CD14-positive monocyte (primary cell): ENCODE measurements around the gene CARD19. TPM values are rescaled to one million over a fixed set of nuclear protein-coding genes. Genes with fewer than 3 reads are reported as not detected.

ENCODE experiments used
- DNase-seq, 3 donors: peaks; one replicate each; pipeline ENCODE4 v3.0.0-alpha.2; 2011 to 2022
- H2AFZ ChIP-seq: 2 replicates; pipeline ENCODE4 v1.6.0; 2012; ENCODE audit warnings: mild to moderate bottlenecking, low read depth, low read length, inconsistent platforms; ENCODE audit not compliant: insufficient read depth, poor library complexity, severe bottlenecking
- H3K27ac ChIP-seq, 2 donors: 1 replicate in 1 of 2; 2 replicates in 1 of 2; pipeline ENCODE4 v1.5.1; 2012 to 2013; ENCODE audit warnings: low read length in 2 of 2, control low read depth in 1 of 2, inconsistent platforms in 1 of 2, low read depth in 1 of 2, mild to moderate bottlenecking in 1 of 2
- H3K27me3 ChIP-seq, 2 donors: one replicate each; pipeline versions ENCODE4 v1.6.0 to v1.6.1; 2011 to 2013; ENCODE audit warnings: low read length in 2 of 2; ENCODE audit not compliant: control insufficient read depth in 2 of 2, insufficient read depth in 2 of 2
- H3K36me3 ChIP-seq, 2 donors: replicated peaks in 1 of 2; 1 replicate in 1 of 2; 2 replicates in 1 of 2; pipeline versions ENCODE4 v1.5.1 to v1.6.1; 2012 to 2013; ENCODE audit warnings: low read length in 2 of 2, control low read depth in 1 of 2, inconsistent platforms in 1 of 2, mild to moderate bottlenecking in 1 of 2; ENCODE audit not compliant: insufficient read depth in 2 of 2, control insufficient read depth in 1 of 2
- H3K4me1 ChIP-seq, 2 donors: 1 replicate in 1 of 2; 2 replicates in 1 of 2; pipeline versions ENCODE4 v1.5.1 to v1.6.1; 2012 to 2013; ENCODE audit warnings: low read length in 2 of 2, control low read depth in 1 of 2, inconsistent platforms in 1 of 2, mild to moderate bottlenecking in 1 of 2, moderate library complexity in 1 of 2; ENCODE audit not compliant: insufficient read depth in 2 of 2, control insufficient read depth in 1 of 2
- H3K4me2 ChIP-seq: replicated peaks from 2 replicates; pipeline ENCODE3; 2012; ENCODE audit warnings: low read length, moderate library complexity, mild to moderate bottlenecking; ENCODE audit not compliant: poor library complexity, severe bottlenecking; ENCODE audit errors: extremely low read depth
- H3K4me3 ChIP-seq, 3 experiments: fragments of 200-600 bp in 1 of 3; sonication (generic) in 1 of 3; replicated peaks in 1 of 3; 1 replicate in 2 of 3; 2 replicates in 1 of 3; pipeline ENCODE4 v1.5.1; 2011 to 2013; ENCODE audit warnings: low read length in 3 of 3, mild to moderate bottlenecking in 3 of 3, control low read depth in 2 of 3, low read depth in 2 of 3, inconsistent platforms in 1 of 3, moderate library complexity in 1 of 3
- H3K79me2 ChIP-seq: 2 replicates; pipeline ENCODE4 v1.6.0; 2012; ENCODE audit warnings: mild to moderate bottlenecking, control low read depth, inconsistent platforms, low read length, moderate library complexity; ENCODE audit not compliant: insufficient read depth
- H3K9ac ChIP-seq: 2 replicates; pipeline ENCODE4 v1.6.0; 2017; ENCODE audit warnings: low read length, mild to moderate bottlenecking; ENCODE audit not compliant: insufficient read depth, poor library complexity, severe bottlenecking
- H3K9me3 ChIP-seq, 2 donors: replicated peaks in 1 of 2; 1 replicate in 1 of 2; 2 replicates in 1 of 2; pipeline versions ENCODE4 v1.5.1 to v1.6.1; 2012 to 2013; ENCODE audit warnings: low read length in 2 of 2, control low read depth in 1 of 2; ENCODE audit not compliant: control insufficient read depth in 1 of 2, insufficient read depth in 1 of 2
- H4K20me1 ChIP-seq: 2 replicates; pipeline ENCODE4 v1.6.0; 2012; ENCODE audit warnings: mild to moderate bottlenecking, low read length, control low read depth, moderate library complexity; ENCODE audit not compliant: insufficient read depth
- H3K27ac Mint-ChIP-seq, 7 donors: one replicate each; pipeline ENCODE4 v1.8.0; 2020; ENCODE audit warnings: mild to moderate bottlenecking in 7 of 7, mixed read lengths in 7 of 7, moderate library complexity in 6 of 7, inconsistent platforms in 2 of 7
- H3K27me3 Mint-ChIP-seq, 3 donors: one replicate each; pipeline ENCODE4 v1.8.0; 2021 to 2022; ENCODE audit warnings: low read depth in 3 of 3, mild to moderate bottlenecking in 3 of 3, mixed read lengths in 3 of 3, moderate library complexity in 3 of 3, inconsistent platforms in 1 of 3
- H3K36me3 Mint-ChIP-seq, 2 donors: one replicate each; pipeline ENCODE4 v1.8.0; 2020; ENCODE audit warnings: mixed read lengths in 2 of 2, inconsistent platforms in 1 of 2, mild to moderate bottlenecking in 1 of 2
- H3K4me1 Mint-ChIP-seq: one replicate; pipeline ENCODE4 v1.8.0; 2020; ENCODE audit warnings: mild to moderate bottlenecking, mixed read lengths
- H3K4me3 Mint-ChIP-seq, 2 donors: one replicate each; pipeline ENCODE4 v1.8.0; 2020; ENCODE audit warnings: mild to moderate bottlenecking in 2 of 2, mixed read lengths in 2 of 2, moderate library complexity in 1 of 2
- H3K9me3 Mint-ChIP-seq, 7 donors: one replicate each; pipeline ENCODE4 v1.8.0; 2020 to 2022; ENCODE audit warnings: mixed read lengths in 7 of 7, mild to moderate bottlenecking in 6 of 7, moderate library complexity in 6 of 7, inconsistent platforms in 2 of 7
- CTCF ChIP-seq: fragments of 200-600 bp; IDR thresholded peaks from one replicate; pipeline ENCODE4 v1.8.0; 2022; ENCODE audit warnings: antibody characterized with exemption, mild to moderate bottlenecking
- WGBS: methylation state at CpG from one replicate; pipeline ENCODE4 v1.1.5; 2013; ENCODE audit warnings: missing lambda C conversion rate; ENCODE audit not compliant: insufficient coverage; 5-methylcytosine and 5-hydroxymethylcytosine counted together
- intact Hi-C, 2 donors: fragments of 100-400 bp; cut with micrococcal nuclease; formaldehyde crosslinking; loops; one replicate each; pipeline versions ENCODE4 v1.15.0 to v1.15.1; 2023
- polyA plus RNA-seq, 3 donors: library from polyadenylated mRNA; depleted of rRNA in 1 of 3; unstranded in 2 of 3; stranded (reverse) in 1 of 3; fragments of 300-500 nt in 2 of 3; fragments of >200 nt in 1 of 3; fragmentation: Illumina TruSeq in 2 of 3; gene quantifications; 1 replicate in 2 of 3; 2 replicates in 1 of 3; pipeline ENCODE4 v1.2.3, GENCODE V29; 2012 to 2021

The CARD19 gene
- polyA plus RNA-seq, 3 donors: 130 to 506 (median 137) TPM

GRCh38 chr9:93079371-93079770 lies 16.6 kb upstream of the CARD19 start:
- Histone ChIP-seq H3K4me1 (peaks cover 16 to 19% of the 10 kb centered on the region in 2 donors), H4K20me1 (no peaks in the 10 kb centered on the region), H3K9ac (no peak overlapping the region), H3K9me3 (no peaks in the 10 kb centered on the region), H3K27ac (no peak overlapping the region), H2AFZ (no peak overlapping the region), H3K27me3 (no peaks in the 10 kb centered on the region), H3K36me3 (peaks cover 3 to 50% of the 10 kb centered on the region in 2 donors), H3K79me2 (no peaks in the 10 kb centered on the region), H3K4me2 (no peak overlapping the region), H3K4me3 (no peak overlapping the region)
- Mint-ChIP-seq H3K36me3 (peaks cover 21 to 43% of the 10 kb centered on the region in 2 donors), H3K27ac (peak overlapping the region in 1 of 7 donors; percentile 50), H3K4me3 (no peak overlapping the region), H3K27me3 (peaks cover 0 to 6% (median 0%) of the 10 kb centered on the region in 3 donors), H3K9me3 (no peaks in the 10 kb centered on the region), H3K4me1 (peaks cover 17% of the 10 kb centered on the region)
- 92% methylated on average over 11 of the region's 13 CpGs for WGBS
- DNase-seq: no peak
- intact Hi-C loops: no loop called here
- no peak for TF ChIP-seq CTCF

GRCh38 chr9:93080406-93080805 lies 15.6 kb upstream of the CARD19 start:
- intact Hi-C loops: no loop called here

More at GRCh38 chr9:93080406-93080805, 15.6 kb upstream of the CARD19 start:
- H3K27me3 ChIP-seq: no peaks in the 10 kb centered on the region
- H3K36me3 ChIP-seq: peaks cover 4 to 59% of the 10 kb centered on the region in 2 donors
- no peak overlapping the region for H3K4me2 ChIP-seq
- H3K9me3 ChIP-seq: peaks cover 0 to 1% of the 10 kb centered on the region in 2 donors
- Mint-ChIP-seq H3K27me3 (peaks cover 0 to 6% (median 0%) of the 10 kb centered on the region in 3 donors), H3K4me1 (peaks cover 17% of the 10 kb centered on the region), H3K4me3 (no peak overlapping the region), H3K9me3 (peaks cover under 1 to 2% (median 2%) of the 10 kb centered on the region in 7 donors), H3K36me3 (peaks cover 23 to 44% of the 10 kb centered on the region in 2 donors), H3K27ac (peak overlapping the region in 2 of 7 donors; percentile 30 to 64)
- no peak overlapping the region for H2AFZ ChIP-seq
- no peak overlapping the region for H3K4me3 ChIP-seq
- H3K4me1 ChIP-seq: peaks cover 16 to 19% of the 10 kb centered on the region in 2 donors
- no peaks in the 10 kb centered on the region for H4K20me1 ChIP-seq
- WGBS: 90% methylated on average over 7 of the region's 9 CpGs
- no peak for DNase-seq
- H3K27ac ChIP-seq: no peak overlapping the region
- H3K9ac ChIP-seq: no peak overlapping the region
- TF ChIP-seq CTCF: no peak
- H3K79me2 ChIP-seq: no peaks in the 10 kb centered on the region
